Measurements from ENCODE around the gene FBXW2. TPM values are rescaled to one million over a fixed set of nuclear protein-coding genes. Genes with fewer than 3 reads are reported as not detected.

FBXW2 gene
- total RNA-seq, 1 experiment from 2014 or later = 69.6 TPM

- Histone ChIP-seq H3K79me2 (ENCODE audit: low read depth) (no peaks in the 10 kb centered on the region), H2AFZ (no peak overlapping the region), H3K4me2 (no peak overlapping the region), H3F3A (ENCODE audit: insufficient read depth, low read depth) (0 out of 2 replicates have a peak, but pooled peaks cover 6% of the 10 kb centered on the region), H4K20me1 (ENCODE audit: insufficient read depth) (no peaks in the 10 kb centered on the region), H3K27ac (no peak overlapping the region), H3K9me3 (ENCODE audit: insufficient read depth, low read depth) (peaks cover 8% of the 10 kb centered on the region), H3K27me3 (ENCODE audit: insufficient read depth, low read depth) (no peaks in the 10 kb centered on the region), H3K4me1 (replicated peaks; ENCODE audit: insufficient read depth) (no peaks in the 10 kb centered on the region), H3K36me3 (ENCODE audit: low read depth) (no peaks in the 10 kb centered on the region), H3K9me2 (ENCODE audit: insufficient read depth) (no peaks in the 10 kb centered on the region), H3K4me3 (no peak overlapping the region)
- BruUV-seq (replicated peaks) = no TSS peak
- DNase-seq = no peak
- POLR2A ChIA-PET (ENCODE audit: unreplicated experiment) = interaction anchor here (0.6 kb wide), 1 partner anchor 366 kb away, joined by 3 read pairs; no protein-coding TSS in a partner anchor
- TF ChIP-seq EZH2 (IDR thresholded peaks at IDR 0.05; ENCODE audit: low read depth) = no peak
- no peak for TF ChIP-seq CTCF (conservative IDR thresholded peaks at IDR 0.05)
- intact Hi-C loops (cut with micrococcal nuclease; ENCODE audit: unreplicated experiment) = no loop called here
- CTCF ChIA-PET = no interaction called here
Observed at GRCh38 chr9:120801441-120801840, 8.2 kb upstream of the FBXW2 start.

- POLR2A ChIA-PET (ENCODE audit: unreplicated experiment) = interaction anchor here (0.6 to 0.8 kb wide), 2 partner anchors 141 to 357 kb away, joined by 3 to 7 read pairs; no protein-coding TSS in a partner anchor
- TF ChIP-seq EZH2 (IDR thresholded peaks at IDR 0.05; ENCODE audit: low read depth) (no peak), CTCF (conservative IDR thresholded peaks at IDR 0.05) (no peak)
- intact Hi-C loops (cut with micrococcal nuclease; ENCODE audit: unreplicated experiment) = loop anchor here (5.0 kb wide), 1 partner anchor 76 kb away; no protein-coding TSS in a partner anchor
Observed at GRCh38 chr9:120791161-120791560, 2.1 kb downstream of the FBXW2 start.

GRCh38 chr9:120787933-120788332 lies 5.3 kb downstream of the FBXW2 start:
- H4K20me1 ChIP-seq (ENCODE audit: insufficient read depth) = peaks cover 20% of the 10 kb centered on the region
- ChIA-PET CTCF (no interaction called here), POLR2A (ENCODE audit: unreplicated experiment) (no interaction called here)
- no peak overlapping the region for H3K4me3 ChIP-seq
- H3K9me2 ChIP-seq (ENCODE audit: insufficient read depth) = no peaks in the 10 kb centered on the region
- BruUV-seq (replicated peaks) = no TSS peak
- H3K27ac ChIP-seq = no peak overlapping the region
- no peaks in the 10 kb centered on the region for H3K27me3 ChIP-seq (ENCODE audit: insufficient read depth, low read depth)
- H3K9me3 ChIP-seq (ENCODE audit: insufficient read depth, low read depth) = no peaks in the 10 kb centered on the region
- peaks cover 7% of the 10 kb centered on the region; the same call in 1 of the 2 replicates for H3K36me3 ChIP-seq (ENCODE audit: low read depth)
- H2AFZ ChIP-seq = no peak overlapping the region
- DNase-seq = no peak
- H3F3A ChIP-seq (ENCODE audit: insufficient read depth, low read depth) = peaks cover 17% of the 10 kb centered on the region; the same call in 1 of the 2 replicates
- no peak overlapping the region for H3K4me2 ChIP-seq
- intact Hi-C loops (cut with micrococcal nuclease; ENCODE audit: unreplicated experiment) = no loop called here
- no peak for TF ChIP-seq EZH2 (IDR thresholded peaks at IDR 0.05; ENCODE audit: low read depth)
- TF ChIP-seq CTCF (conservative IDR thresholded peaks at IDR 0.05) = no peak
- H3K4me1 ChIP-seq (replicated peaks; ENCODE audit: insufficient read depth) = peaks cover 32% of the 10 kb centered on the region
- peaks cover 62% of the 10 kb centered on the region for H3K79me2 ChIP-seq (ENCODE audit: low read depth)

More at GRCh38 chr9:120791161-120791560, 2.1 kb downstream of the FBXW2 start:
- H3K9me3 ChIP-seq (ENCODE audit: insufficient read depth, low read depth) = no peaks in the 10 kb centered on the region
- peaks cover 14% of the 10 kb centered on the region; the same call in 1 of the 2 replicates for H3F3A ChIP-seq (ENCODE audit: insufficient read depth, low read depth)
- no peaks in the 10 kb centered on the region for H3K9me2 ChIP-seq (ENCODE audit: insufficient read depth)
- 0 out of 2 replicates have a peak overlapping the region, but pooled peaks have one; percentile 99 for H3K4me2 ChIP-seq
- no TSS peak for BruUV-seq (replicated peaks)
- peaks cover 5% of the 10 kb centered on the region; the same call in 1 of the 2 replicates for H3K36me3 ChIP-seq (ENCODE audit: low read depth)
- H3K27ac ChIP-seq = no peak overlapping the region
- no peak overlapping the region for H3K4me3 ChIP-seq
- peaks cover 7% of the 10 kb centered on the region; the same call in 1 of the 2 replicates for H4K20me1 ChIP-seq (ENCODE audit: insufficient read depth)
- no peak for DNase-seq
- no peaks in the 10 kb centered on the region for H3K27me3 ChIP-seq (ENCODE audit: insufficient read depth, low read depth)
- no peak overlapping the region for H2AFZ ChIP-seq
- H3K4me1 ChIP-seq (replicated peaks; ENCODE audit: insufficient read depth) = peaks cover 26% of the 10 kb centered on the region
- CTCF ChIA-PET = no interaction called here
- peaks cover 65% of the 10 kb centered on the region for H3K79me2 ChIP-seq (ENCODE audit: low read depth)
